Measurements from ENCODE around the gene CD84.
"Not testable (repeated sequence)": the region's sequence is repeated elsewhere in the genome, so short reads cannot be mapped to it uniquely, and the experiment has no call there.

Gene CD84

DNA sequence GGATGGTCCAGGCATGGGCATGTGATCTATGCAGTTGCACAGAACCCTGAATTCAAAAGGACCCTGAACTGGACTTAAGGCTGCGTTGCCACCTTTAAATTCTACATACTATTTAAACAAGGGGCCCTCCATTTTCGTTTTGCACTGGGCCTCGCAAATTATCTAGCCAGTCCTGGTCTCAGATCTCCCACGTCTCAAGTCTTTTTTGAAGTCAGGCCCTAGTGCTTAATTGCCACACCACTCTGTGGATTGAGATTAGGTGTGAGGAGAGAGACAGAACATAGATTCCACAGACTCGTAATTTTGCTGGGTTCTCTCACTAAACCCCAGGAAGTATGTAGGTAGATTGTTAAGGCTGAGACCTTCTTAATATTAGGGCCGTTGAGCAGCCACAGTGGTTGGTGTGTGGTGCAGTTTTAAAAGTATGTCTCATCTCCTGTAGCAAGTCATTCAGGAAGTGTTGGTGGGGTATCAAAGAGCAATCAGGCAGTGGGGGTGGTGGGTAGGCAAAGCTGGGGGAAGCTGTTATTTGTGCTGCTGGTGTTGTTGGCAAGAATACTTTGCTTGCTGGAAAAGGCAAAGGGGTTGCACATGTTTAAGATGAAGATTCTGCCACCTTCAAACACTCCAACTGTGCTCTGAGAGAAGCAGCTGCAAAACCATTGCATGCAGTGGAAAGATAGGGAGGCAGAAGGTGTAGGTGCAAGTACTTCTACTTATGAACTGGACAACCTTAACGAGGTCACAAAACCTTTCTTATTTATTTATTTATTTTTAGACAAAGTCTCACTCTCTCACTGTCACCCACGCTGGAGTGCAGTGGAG lies 11.2 kb downstream of the CD84 start:
- no peak for DNase-seq

DNA sequence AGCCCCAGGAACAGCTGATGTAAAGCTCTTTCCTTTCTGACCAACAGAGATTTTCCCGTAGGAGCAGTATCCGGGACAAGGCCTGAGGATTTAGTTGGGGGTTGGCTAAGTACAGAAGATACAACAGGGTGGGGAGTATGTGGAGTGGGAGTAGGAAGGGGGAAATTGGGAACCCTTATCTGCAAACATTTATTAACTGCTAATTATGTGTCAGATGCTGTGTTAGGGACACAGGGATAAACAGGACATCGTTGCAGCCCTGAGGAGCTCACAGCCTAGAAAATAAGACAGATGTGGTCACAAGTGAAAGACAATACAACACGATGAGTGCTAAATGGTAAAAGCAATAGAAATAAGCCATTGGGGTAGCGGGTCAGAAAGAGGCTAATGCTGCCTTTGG lies 12.0 kb downstream of the CD84 start:
- no peak for DNase-seq

DNA sequence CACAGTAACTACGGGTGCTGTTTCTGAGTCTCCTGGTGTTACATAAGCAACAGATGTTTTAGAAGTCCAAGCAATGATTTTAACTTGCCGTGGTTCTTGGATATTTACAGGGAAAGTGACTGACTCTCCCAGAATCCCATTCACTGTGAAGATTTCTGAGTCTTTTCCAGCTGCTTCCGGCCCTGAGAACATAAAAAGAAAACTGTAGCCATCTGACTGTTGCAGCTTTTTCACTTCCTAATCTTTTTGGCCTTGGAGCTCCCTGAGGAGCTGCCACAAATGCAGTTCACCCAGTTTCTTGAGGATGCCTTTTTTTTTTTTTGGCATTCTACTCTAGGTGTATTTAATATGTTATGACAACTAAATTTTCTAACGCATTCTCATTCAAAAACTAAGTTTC lies 13.7 kb downstream of the CD84 start:
- DNase-seq = no peak

DNA sequence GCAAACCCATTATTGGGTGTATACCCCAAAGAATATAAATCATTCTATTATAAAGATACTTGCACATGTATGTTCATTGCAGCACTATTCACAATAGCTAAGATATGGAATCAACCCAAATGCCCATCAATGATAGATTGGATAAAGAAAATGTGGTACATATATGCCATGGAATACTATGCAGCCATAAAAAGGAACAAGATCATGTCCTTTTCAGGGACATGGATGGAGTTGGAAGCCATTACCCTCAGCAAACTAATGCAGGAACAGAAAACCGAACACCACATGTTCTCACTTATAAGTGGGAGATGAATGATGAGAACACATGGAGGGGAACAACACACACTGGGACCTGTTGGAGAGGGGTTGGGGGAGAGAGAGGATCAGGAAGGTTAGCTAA lies 16.1 kb downstream of the CD84 start:
- not testable (repeated sequence) for DNase-seq

DNA sequence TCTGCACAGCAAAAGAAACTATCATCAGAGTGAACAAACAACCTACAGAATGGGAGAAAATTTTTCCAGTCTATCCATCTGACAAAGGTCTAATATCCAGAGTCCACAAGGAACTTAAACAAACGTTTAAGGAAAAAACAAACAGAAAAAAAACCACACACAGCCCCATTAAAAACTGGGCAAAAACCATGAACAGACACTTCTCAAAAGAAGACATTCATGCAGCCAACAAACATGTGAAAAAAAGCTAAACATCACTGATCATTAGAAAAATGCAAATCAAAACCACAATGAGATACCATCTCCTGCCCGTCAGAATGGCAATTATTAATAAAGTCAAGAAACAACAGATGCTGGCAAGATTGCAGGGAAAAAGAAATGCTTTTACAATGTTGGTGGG lies 16.6 kb downstream of the CD84 start:
- not testable (repeated sequence) for DNase-seq

DNA sequence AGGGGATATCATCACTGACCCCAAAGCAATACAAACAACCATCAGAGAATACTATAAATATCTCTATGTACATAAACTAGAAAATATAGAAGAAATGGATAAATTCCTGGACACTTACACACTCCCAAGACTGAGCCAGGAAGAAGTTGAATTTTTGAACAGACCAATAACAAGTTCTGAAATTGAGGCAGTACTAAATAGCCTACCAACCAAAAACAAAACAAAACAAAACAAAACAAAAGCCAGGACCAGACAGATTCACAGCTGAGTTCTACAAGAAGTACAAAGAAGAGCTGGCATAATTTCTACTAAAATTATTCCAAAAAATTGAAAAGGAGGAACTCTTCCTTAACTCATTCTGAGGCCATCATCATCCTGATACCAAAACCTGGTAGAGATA lies 18.5 kb downstream of the CD84 start:
- DNase-seq = no peak

DNA sequence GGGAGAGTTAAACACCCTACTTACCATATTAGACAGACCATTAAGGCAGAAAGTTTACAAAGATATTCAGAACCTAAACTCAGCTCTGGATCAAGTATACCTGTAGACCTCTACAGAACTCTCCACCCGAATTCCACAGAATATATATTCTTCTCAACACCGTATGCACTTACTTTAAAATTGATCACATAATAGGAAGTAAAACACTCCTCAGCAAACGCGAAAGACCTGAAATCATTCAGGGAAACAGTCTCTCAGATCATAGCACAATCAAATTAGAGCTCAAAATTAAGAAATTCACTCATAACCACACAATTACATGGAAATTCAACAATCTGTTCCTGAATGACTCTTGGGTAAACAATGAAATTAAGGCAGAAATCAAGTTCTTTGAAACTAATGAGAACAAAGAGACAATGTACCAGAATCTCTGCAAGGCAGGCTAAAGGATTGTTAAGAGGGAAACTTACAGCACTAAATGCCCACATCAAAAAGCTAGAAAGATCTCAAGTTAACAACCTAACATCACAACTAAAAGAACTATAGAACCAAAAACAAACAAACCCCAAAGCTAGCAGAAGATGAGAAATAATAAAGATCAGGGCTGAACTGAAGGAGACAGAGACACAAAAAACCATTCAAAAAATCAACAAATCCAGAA lies 19.1 kb downstream of the CD84 start:
- DNase-seq = no peak

DNA sequence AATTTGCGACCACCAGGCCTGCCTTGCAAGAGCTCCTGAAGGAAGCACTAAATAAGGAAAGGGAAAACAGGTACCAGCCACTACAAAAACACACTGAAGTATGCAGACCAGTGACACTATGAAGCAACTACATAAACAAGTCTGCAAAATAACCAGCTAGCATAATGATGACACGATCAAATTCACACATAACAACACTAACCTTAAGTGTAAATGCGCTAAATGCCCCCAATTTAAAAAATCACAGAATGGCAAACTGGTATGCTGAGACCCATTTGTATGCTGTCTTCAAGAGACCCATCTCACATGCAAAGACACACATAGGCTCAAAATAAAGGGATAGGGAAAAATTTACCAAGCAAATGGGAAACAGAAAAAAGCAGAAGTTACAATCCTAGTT lies 19.9 kb downstream of the CD84 start:
- not testable (repeated sequence) for DNase-seq

DNA sequence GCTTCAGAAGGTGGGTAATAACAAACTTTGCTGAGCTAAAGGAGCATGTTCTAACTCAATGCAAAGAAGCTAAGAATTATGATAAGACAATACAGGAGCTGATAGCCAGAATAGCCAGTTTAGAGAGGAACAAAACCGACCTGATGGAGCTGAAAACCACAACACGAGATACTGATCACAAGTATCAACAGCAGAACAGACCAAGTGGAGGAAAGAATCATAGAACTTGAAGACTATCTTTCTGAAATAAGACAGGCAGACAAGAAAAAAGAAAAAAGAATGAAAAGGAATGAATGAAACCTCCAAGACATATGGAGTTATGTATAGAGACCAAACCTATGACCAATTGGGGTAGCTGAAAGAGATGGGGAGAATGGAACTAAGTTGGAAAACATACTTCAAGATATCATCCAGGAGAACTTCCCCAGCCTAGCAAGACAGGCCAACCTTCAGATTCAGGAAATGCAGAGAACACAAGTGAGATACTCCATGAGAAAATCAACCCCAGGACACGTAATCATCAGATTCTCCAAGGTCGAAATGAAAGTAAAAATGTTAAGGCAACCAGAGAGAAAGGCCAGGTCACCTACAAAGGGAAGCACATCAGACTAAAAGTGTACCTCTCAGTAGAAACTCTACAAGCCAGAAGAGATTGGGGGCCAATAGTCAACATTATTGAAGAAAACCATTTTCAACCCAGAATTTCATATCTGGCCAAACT lies 20.5 kb downstream of the CD84 start:
- no peak for DNase-seq

DNA sequence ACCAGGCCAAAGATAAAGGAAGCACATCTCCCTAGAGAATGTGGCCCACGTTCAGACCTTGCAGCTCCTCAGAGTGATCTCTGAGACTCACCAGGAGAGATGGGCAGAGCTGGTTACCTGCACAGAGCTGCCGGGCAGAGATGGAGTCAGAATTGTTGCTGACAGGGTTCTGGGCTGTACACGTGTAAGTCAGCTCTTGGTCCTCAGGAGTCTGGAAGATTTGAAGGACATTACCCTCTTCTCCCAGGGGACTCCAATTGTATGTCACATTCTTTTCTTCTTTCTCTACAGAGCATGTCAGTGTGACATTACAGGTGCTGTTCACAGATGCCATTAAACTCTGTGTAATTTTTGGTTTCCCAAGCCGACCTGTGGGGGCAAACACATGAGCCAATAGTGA lies 25.5 kb downstream of the CD84 start:
- no peak for DNase-seq

DNA sequence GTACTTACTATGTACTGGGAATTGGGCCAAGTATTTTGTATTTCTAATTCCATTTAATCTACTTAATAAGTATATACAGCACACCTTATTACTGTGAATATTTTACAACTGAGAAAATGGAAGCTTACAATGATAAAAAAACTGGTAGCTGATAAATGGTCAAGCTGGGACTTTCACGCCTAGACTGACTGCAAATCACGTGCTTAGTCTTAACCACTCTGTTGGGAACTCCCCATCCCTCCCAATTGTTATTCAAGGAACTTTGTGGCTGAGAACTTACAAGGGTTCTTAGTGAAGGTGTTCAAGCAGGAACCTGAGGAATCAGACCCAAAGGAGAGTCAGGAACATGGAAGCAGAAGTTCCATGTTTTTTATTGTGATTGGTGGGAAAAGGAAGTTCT lies 26.9 kb downstream of the CD84 start:
- no peak for DNase-seq

DNA sequence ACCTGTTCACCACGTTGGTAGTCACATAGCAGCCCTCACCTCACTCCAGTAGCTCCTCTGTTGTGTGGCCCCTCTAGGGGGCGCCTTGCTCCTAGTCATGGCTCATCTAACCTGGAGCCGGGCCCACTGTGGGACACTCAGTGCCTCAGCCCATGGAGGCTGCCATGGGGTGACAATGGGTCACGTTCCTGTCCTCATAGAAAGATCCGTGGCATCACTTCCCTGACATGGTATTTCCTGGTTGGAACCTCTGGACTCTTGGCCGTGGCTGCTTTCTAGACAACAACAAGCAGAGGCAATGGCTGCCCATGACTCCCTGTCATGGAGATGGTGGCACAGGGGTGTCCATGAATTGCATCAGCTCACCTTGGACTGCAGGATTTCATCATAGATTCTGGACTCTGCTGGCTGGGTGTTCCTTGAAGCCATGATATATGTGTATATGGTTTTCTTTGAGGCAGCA lies 28.7 kb downstream of the CD84 start:
- no peak for DNase-seq

DNA sequence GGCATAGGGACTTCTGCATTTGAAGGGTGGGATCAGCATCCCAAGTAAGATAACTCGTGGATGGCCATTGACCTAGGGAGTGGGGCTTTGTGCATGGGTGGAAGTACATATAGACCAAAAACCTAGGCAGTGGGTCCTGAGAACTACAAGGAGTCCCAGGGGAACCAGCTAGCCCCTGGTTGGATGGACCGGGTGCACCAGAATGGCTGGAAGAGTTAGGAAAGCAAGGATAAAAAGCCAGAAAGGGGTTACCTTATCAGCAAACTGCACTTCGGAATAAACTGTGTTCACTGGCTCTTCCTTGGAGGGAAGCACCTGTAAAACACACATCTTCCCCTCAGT lies 29.7 kb downstream of the CD84 start:
- no peak for DNase-seq

DNA sequence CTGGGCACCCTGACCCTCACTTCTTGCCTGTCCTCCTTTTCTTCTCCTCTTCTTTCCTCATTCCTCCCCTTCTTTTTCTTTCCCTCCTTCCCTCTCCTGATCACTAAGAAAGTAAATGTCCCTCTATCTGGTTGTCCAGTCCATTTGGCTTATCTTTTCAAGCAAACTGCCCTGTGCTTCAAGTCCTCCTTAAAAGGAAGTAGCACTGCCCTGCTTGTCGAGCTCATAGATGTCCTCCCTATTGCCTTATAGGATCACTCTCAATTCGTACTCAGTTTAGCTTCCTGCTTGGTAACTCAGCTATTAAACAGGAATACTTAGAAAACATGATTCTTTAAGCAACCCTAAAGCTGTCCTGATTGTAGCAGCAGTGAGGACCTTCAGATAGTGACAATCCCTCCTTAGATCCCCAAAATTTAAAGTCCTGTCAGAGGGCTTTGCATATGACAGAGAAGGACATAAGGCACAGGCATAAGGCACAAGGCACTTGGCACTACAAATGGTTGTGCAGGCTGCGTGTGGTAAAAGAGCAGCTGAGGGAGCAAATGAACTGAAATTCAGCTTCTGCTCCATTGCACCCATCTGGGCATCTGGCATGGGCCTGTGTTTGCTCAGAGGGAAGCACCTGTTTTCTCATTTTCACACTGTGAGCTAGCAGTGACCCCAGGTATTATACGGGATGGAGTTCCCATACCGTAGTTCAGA lies 30.2 kb downstream of the CD84 start:
- DNase-seq = peak; percentile 22

DNA sequence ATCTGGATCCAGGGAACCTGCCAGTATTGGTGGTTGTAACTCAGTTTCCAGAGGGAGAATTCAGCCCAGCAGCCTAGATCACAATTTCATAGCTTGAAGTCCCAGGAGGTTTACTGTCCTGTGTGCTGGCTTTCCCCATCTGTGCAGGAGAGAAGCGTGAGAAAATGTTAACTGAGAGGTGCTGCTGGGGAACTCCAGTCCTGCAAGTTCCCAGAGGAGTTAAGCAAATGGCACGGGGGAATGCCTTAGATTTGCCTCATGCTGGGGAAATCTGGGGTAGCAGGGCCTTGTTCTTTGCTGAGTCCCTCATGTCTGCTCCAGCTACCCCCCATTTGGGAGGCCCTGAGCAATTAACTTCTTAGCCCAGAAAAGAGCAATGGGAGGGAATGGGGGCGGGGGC lies 31.1 kb downstream of the CD84 start:
- no peak for DNase-seq

DNA sequence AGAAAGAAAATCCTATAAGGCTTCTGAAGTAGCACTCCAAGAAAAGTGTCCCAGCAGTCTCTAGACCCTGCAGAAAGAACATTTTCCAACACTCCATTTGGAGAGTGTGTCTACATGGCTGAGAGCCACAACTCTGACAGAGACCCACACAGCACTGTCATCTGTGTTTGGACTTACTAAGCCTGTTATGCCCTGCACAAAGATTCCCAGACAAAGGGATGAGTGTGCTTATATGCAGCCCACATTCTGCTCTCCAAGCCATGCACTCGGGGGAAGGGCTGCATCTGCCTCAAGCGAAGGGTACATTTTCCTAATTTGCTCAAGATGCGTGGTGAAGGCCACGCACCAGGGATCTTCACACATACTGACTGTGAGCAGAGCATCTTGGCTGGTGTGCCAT lies 31.9 kb downstream of the CD84 start:
- no peak for DNase-seq

DNA sequence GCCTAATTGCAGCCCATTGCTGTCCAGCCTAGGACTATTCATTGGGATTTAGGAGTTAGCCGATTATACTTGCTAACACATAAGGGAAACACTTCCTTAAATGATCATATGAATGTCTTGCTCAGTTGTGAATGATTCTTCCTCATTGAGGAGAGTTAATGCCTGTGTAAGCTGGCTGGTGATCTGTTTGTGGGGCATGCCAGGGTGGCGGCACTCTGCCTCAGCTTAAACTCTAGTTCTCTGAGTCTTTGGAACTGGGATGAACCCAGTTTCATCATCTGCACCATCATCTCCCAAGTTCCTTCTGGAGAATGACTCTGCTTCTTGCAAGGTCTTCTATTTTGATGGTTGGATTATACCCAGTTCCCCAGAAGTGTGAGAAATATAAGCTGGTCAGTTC lies 32.4 kb downstream of the CD84 start:
- DNase-seq = no peak

DNA sequence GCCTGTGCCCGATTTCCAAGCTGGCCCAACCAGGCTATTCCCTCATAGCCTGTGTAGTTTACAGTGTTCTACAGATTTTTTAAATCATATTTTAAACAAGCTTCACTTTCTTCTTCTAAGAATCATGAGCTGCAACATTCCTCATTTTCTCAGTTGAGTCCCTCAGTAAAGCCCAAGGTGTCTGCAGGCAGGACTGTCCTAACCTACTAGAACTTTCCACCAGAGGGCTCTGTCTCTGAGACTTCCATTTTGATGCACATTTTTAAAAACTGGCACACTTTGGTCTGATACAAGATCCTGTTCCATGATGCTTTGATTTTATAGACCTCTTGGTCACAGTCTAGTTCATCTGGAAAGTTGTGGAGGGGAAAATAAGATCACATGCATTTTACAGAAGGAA lies 34.6 kb downstream of the CD84 start:
- no peak for DNase-seq

DNA sequence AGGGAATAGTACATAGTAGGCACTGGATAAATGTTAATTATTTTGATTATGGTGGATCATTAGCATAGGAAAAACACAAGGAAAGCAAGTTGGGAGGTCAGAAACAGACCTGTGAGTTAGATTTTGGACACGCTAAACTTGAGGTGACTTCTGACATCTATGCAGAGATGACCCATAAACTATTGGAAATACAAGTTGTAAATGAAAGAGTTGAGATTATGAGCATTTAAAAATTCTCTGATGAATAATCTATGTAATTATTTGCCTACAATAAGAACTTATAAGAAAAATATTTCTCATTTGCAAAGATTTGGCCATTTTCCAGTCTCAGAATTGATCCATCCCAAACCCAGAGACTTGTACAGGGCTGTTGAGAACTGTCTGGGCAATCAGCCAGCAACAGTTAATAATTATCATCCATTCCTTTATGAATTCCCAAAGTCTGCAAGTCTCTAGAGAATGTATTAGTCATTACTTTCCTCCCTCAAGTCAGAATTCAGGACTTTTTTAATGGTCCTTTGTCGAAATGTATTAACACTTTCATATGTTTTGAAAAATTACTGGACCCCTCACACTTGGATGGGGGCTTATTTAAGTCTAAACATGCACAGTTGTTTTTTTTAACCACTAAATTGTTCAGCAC lies 36.9 kb downstream of the CD84 start:
- DNase-seq = no peak

DNA sequence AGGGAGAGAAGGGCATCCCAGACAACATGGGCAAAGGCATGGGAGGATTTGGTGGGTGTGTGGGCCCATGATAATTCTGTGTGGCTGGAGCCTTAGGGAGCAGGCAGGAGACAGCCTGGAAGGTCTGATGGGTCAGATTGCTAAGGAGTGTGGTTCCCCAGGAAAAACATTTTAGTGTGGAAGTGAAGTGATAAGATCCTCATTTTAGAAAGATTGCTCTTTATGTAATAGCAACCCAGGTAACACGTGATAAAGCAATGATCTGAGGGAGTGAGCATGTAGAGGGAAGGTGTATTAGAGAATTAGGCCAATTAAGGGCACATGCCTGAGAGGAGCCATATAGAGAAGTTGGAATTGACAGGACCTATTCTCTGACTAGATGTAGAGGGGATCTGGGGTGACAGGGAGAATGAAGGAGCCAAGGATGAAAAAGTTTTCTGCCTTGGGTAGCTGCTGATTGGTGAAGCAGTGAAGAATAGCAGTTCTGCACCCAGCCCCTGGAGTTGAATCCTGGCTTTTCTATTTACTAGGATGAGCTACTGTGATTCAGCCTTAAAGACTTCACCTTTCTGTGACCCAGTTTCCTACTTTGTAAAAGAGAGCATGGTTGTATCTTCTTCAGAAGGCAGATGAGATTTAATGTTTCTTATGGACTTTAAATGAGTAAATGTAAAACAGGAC lies 37.5 kb downstream of the CD84 start:
- no peak for DNase-seq

DNA sequence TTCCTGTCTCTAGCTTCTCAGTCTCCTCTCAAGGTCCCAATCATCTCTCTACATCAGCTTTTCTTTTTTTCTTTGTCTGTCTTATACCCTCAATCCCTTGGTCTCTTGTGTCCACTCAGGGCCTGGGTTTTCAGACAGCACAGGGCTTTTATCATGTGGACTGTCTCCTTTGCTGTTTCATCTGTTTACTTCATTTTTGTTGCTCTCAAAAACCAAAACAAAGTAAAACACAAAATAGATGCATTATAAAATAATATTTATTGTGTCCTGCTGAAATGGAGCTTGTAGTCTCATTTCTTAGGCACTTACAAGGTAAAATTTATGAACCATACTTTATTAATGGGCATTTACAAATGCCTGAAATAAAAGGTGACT lies 38.5 kb downstream of the CD84 start:
- no peak for DNase-seq
